Peyer's patch (tissue), 4 donors: Measurements from ENCODE around the gene FRYL. TPM values are rescaled to one million over a fixed set of nuclear protein-coding genes. Genes with fewer than 3 reads are reported as not detected.
"Not testable (repeated sequence)": the region's sequence is repeated elsewhere in the genome, so short reads cannot be mapped to it uniquely, and the experiment has no call there.

Experiments
- DNase-seq, 3 donors: peaks; one replicate each; pipeline ENCODE4 v3.0.0-alpha.2; 2017 to 2019
- H3K27ac ChIP-seq, 4 donors: fragments of 200-600 bp; sonication (generic); one replicate each; pipeline ENCODE4 v1.5.1; 2016 to 2019
- H3K27me3 ChIP-seq, 2 donors: fragments of 200-600 bp; sonication (generic); one replicate each; pipeline ENCODE4 v1.5.1; 2019
- H3K36me3 ChIP-seq, 3 donors: fragments of 200-600 bp; sonication (generic); one replicate each; pipeline ENCODE4 v1.5.1; 2016 to 2019
- H3K4me1 ChIP-seq, 4 donors: fragments of 200-600 bp; sonication (generic); one replicate each; pipeline ENCODE4 v1.5.1; 2016 to 2019
- H3K4me3 ChIP-seq, 4 donors: fragments of 200-600 bp; sonication (generic); 1 replicate in 3 of 4; 2 replicates in 1 of 4; pipeline ENCODE4 v1.5.1; 2016 to 2019; ENCODE audit warnings: mild to moderate bottlenecking in 1 of 4
- H3K9me3 ChIP-seq, 4 donors: fragments of 200-600 bp; sonication (generic); one replicate each; pipeline ENCODE4 v1.5.1; 2016 to 2019; ENCODE audit warnings: mild to moderate bottlenecking in 1 of 4
- CTCF ChIP-seq, 6 experiments: fragments of 450-650 bp in 4 of 6; fragments of 200-600 bp in 2 of 6; sonication (generic) in 1 of 6; IDR thresholded peaks; one replicate each; pipeline ENCODE4 v1.5.1; 2017 to 2019; ENCODE audit warnings: antibody characterized with exemption in 6 of 6, mild to moderate bottlenecking in 3 of 6, moderate library complexity in 1 of 6
- POLR2A ChIP-seq, 2 donors: fragments of 450-650 bp; IDR thresholded peaks; one replicate each; pipeline ENCODE4 v1.5.1; 2017; ENCODE audit warnings: antibody characterized with exemption in 2 of 2, mild to moderate bottlenecking in 2 of 2, moderate library complexity in 2 of 2
- total RNA-seq, 4 donors: library from RNA; depleted of rRNA; stranded (reverse); fragments of >200 nt; gene quantifications; one replicate each; pipeline ENCODE4 v1.1.0, GENCODE V29; 2016

FRYL gene
- total RNA-seq, 4 donors from 2014 or later, result 220 to 253 (median 241) TPM

- H3K4me3 ChIP-seq, result no peak overlapping the region
- no peaks in the 10 kb centered on the region for H3K27me3 ChIP-seq
- no peak overlapping the region for H3K27ac ChIP-seq
- DNase-seq, result no peak
- no peaks in the 10 kb centered on the region for H3K9me3 ChIP-seq
- H3K4me1 ChIP-seq, result peaks cover 0 to 7% (median 2%) of the 10 kb centered on the region in 4 donors
- TF ChIP-seq POLR2A (IDR thresholded peaks at IDR 0.05) (no peak), CTCF (IDR thresholded peaks at IDR 0.05) (no peak)
- no peaks in the 10 kb centered on the region for H3K36me3 ChIP-seq
Measured at GRCh38 chr4:48748949-48749596, 31.0 kb downstream of the FRYL start.

- no peak overlapping the region for H3K4me3 ChIP-seq
- H3K36me3 ChIP-seq, result no peaks in the 10 kb centered on the region
- DNase-seq, result no peak
- no peak for TF ChIP-seq POLR2A (IDR thresholded peaks at IDR 0.05)
- no peak for TF ChIP-seq CTCF (IDR thresholded peaks at IDR 0.05)
- no peak overlapping the region for H3K27ac ChIP-seq
- no peaks in the 10 kb centered on the region for H3K27me3 ChIP-seq
- H3K9me3 ChIP-seq, result no peaks in the 10 kb centered on the region
- H3K4me1 ChIP-seq, result no peaks in the 10 kb centered on the region
Measured at GRCh38 chr4:48746608-48747362, 33.3 kb downstream of the FRYL start.

GRCh38 chr4:48745223-48745622, 34.9 kb downstream of the FRYL start:
- H3K27me3 ChIP-seq, H3K36me3 ChIP-seq, H3K4me3 ChIP-seq, H3K27ac ChIP-seq, H3K4me1 ChIP-seq, DNase-seq, H3K9me3 ChIP-seq: not testable (repeated sequence)

GRCh38 chr4:48742412-48742811, 37.7 kb downstream of the FRYL start:
- no peaks in the 10 kb centered on the region for H3K27me3 ChIP-seq
- H3K27ac ChIP-seq, result no peak overlapping the region
- no peaks in the 10 kb centered on the region for H3K9me3 ChIP-seq
- peaks cover 0 to 8% (median 0%) of the 10 kb centered on the region in 4 donors for H3K4me1 ChIP-seq
- H3K36me3 ChIP-seq, result no peaks in the 10 kb centered on the region
- no peak for TF ChIP-seq CTCF (IDR thresholded peaks at IDR 0.05)
- TF ChIP-seq POLR2A (IDR thresholded peaks at IDR 0.05), result no peak
- H3K4me3 ChIP-seq, result no peak overlapping the region
- no peak for DNase-seq

- TF ChIP-seq POLR2A (IDR thresholded peaks at IDR 0.05), result no peak
- TF ChIP-seq CTCF (IDR thresholded peaks at IDR 0.05), result no peak
- no peaks in the 10 kb centered on the region for H3K27me3 ChIP-seq
- no peaks in the 10 kb centered on the region for H3K9me3 ChIP-seq
- no peak for DNase-seq
- no peak overlapping the region for H3K4me3 ChIP-seq
- no peaks in the 10 kb centered on the region for H3K36me3 ChIP-seq
- H3K27ac ChIP-seq, result no peak overlapping the region
- peaks cover 0 to 8% (median 0%) of the 10 kb centered on the region in 4 donors for H3K4me1 ChIP-seq
Measured at GRCh38 chr4:48739560-48740019, 40.5 kb downstream of the FRYL start.

GRCh38 chr4:48738856-48739255, 41.2 kb downstream of the FRYL start:
- H3K9me3 ChIP-seq, result no peaks in the 10 kb centered on the region
- no peaks in the 10 kb centered on the region for H3K36me3 ChIP-seq
- H3K27ac ChIP-seq, result no peak overlapping the region
- DNase-seq, result no peak
- no peak overlapping the region for H3K4me3 ChIP-seq
- H3K4me1 ChIP-seq, result peaks cover 0 to 8% (median 0%) of the 10 kb centered on the region in 4 donors
- no peaks in the 10 kb centered on the region for H3K27me3 ChIP-seq
- no peak for TF ChIP-seq CTCF (IDR thresholded peaks at IDR 0.05)
- no peak for TF ChIP-seq POLR2A (IDR thresholded peaks at IDR 0.05)

GRCh38 chr4:48728906-48729496, 51.1 kb downstream of the FRYL start:
- not testable (repeated sequence) for H3K27ac ChIP-seq, H3K4me1 ChIP-seq

More at GRCh38 chr4:48728906-48729496, 51.1 kb downstream of the FRYL start:
- not testable (repeated sequence) for H3K4me3 ChIP-seq, H3K36me3 ChIP-seq, DNase-seq, H3K9me3 ChIP-seq, H3K27me3 ChIP-seq
